Effector CD4-positive, alpha-beta T cell (primary cell): Measurements from ENCODE around the gene LPIN3.
"Not testable (repeated sequence)": the region's sequence is repeated elsewhere in the genome, so short reads cannot be mapped to it uniquely, and the experiment has no call there.

Source experiments
- DNase-seq: peaks from one replicate; pipeline ENCODE4 v3.0.0-alpha.2; 2020
- total RNA-seq: gene quantifications from one replicate; lab custom pipeline; 2026; lab: John Stamatoyannopoulos, UW

The LPIN3 gene
- 0.56 reads per million for total RNA-seq

GRCh38 chr20:41340327-41341055 lies at the start of gene LPIN3:
LPIN3 (plus strand) TSS chr20:41340821; CDS start chr20:41345804, 4,983 bp downstream.
- DNase-seq: peak; percentile 20

- no peak for DNase-seq
Measured at GRCh38 chr20:41293269-41294037, 47.2 kb upstream of the LPIN3 start.

- no peak for DNase-seq
Measured at GRCh38 chr20:41299899-41300298, 40.7 kb upstream of the LPIN3 start.

GRCh38 chr20:41300383-41300782 lies 40.2 kb upstream of the LPIN3 start:
- no peak for DNase-seq

- DNase-seq: no peak
Measured at GRCh38 chr20:41300886-41301285, 39.7 kb upstream of the LPIN3 start.

GRCh38 chr20:41304002-41304401 lies 36.6 kb upstream of the LPIN3 start:
- no peak for DNase-seq

- DNase-seq: no peak
Measured at GRCh38 chr20:41304424-41305079, 36.1 kb upstream of the LPIN3 start.

- DNase-seq: no peak
Measured at GRCh38 chr20:41306061-41306727, 34.4 kb upstream of the LPIN3 start.

- DNase-seq: no peak
Measured at GRCh38 chr20:41307021-41307420, 33.6 kb upstream of the LPIN3 start.

GRCh38 chr20:41308290-41308711 lies 32.3 kb upstream of the LPIN3 start:
- no peak for DNase-seq

- no peak for DNase-seq
Measured at GRCh38 chr20:41308726-41309413, 31.8 kb upstream of the LPIN3 start.

- no peak for DNase-seq
Measured at GRCh38 chr20:41309817-41310216, 30.8 kb upstream of the LPIN3 start.

- not testable (repeated sequence) for DNase-seq
Measured at GRCh38 chr20:41312009-41312408, 28.6 kb upstream of the LPIN3 start.

GRCh38 chr20:41314386-41314785 lies 26.2 kb upstream of the LPIN3 start:
- no peak for DNase-seq

GRCh38 chr20:41316051-41316450 lies 24.6 kb upstream of the LPIN3 start:
- DNase-seq: no peak

- peak; percentile 65 for DNase-seq
Measured at GRCh38 chr20:41316602-41317545, 23.7 kb upstream of the LPIN3 start.

- DNase-seq: peak; percentile 90
Measured at GRCh38 chr20:41317546-41318270, 22.9 kb upstream of the LPIN3 start, which contains the start of gene ZHX3. ZHX3 (minus strand) TSS chr20:41317731; CDS start chr20:41204916, 112,815 bp downstream.

- DNase-seq: no peak
Measured at GRCh38 chr20:41318271-41318649, 22.4 kb upstream of the LPIN3 start.

- DNase-seq: no peak
Measured at GRCh38 chr20:41320441-41320840, 20.2 kb upstream of the LPIN3 start.

GRCh38 chr20:41320976-41321375 lies 19.6 kb upstream of the LPIN3 start:
- no peak for DNase-seq
